ENCODE measurements around the gene FAM193B. TPM values are rescaled to one million over a fixed set of nuclear protein-coding genes. Genes with fewer than 3 reads are reported as not detected.
A peak's percentile ranks its signal among the peaks of the same experiment; 100 is the strongest.

Gene FAM193B
- total and polyA plus RNA-seq, 2 of the 13 experiments (the other 11 are each of a cell fraction or from before 2014, with no cell fraction given), result 21.2 to 40.9 TPM

DNA sequence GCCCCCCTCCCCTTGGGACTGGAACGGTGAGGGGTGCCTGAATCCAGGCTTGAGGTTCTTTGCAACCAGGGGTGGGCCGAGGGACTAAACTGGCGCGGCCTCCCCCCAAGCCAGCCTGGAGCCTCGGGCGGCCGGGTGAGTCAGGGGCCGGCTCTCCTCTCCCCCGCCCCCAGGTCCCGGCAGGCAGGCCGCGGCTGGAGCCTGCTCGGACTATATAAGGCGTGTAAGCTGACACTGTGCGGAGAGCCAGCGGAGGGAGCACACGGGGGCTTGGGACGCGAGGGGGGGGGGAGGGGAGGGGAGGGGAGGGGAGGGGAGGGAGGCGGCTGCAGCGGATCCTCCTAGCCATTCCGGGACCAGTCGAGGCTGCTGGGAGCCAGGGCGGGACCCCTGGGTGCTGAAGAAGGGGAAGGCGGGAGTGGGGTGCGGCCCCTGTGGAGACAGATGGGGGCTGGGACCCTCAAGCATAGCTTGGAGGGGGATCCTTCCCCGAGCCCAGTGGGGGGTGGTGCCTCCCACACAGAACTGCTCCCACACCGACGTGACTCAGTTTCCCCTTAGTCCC is 57.6 kb downstream of the FAM193B start:
- Histone ChIP-seq H3K36me3 (replicated peaks in 1 of 2; ENCODE audit: control insufficient read depth in 1 of 2, insufficient read depth in 2 of 2, low read length in 2 of 2) (no peaks in the 10 kb centered on the region; a peak in 1 of 5 replicates), H3K4me1 (ENCODE audit: insufficient read depth, low read length) (peaks cover 51% of the 10 kb centered on the region), H3K4me2 (ENCODE audit: low read depth, low read length) (peak overlapping the region; percentile 99), H3K9me3 (ENCODE audit: low read length) (no peaks in the 10 kb centered on the region), H3K27me3 (ENCODE audit: control insufficient read depth in 1 of 2, insufficient read depth in 2 of 2, low read length in 2 of 2) (peaks cover 0 to 23% of the 10 kb centered on the region in 2 experiments; a peak in 3 of 5 replicates), H4K20me1 (ENCODE audit: insufficient read depth, low read length) (peaks cover 15% of the 10 kb centered on the region; the same call in 1 of the 2 replicates), H3K27ac (ENCODE audit: extremely low read length, insufficient read depth, low read length) (peak overlapping the region; percentile 75), H3K4me3 (replicated peaks in 1 of 3; ENCODE audit: insufficient read depth in 1 of 3, low read depth in 2 of 3, low read length in 3 of 3) (peak overlapping the region; percentile 65 to 85 (median 68)), H3K79me2 (ENCODE audit: insufficient read depth, low read length) (no peaks in the 10 kb centered on the region), H3K9ac (ENCODE audit: insufficient read depth, low read depth, low read length) (peak overlapping the region; percentile 83), H2AFZ (ENCODE audit: low read length) (no peak overlapping the region)
- 0% methylated on average over 9 of the region's 29 CpGs for WGBS (ENCODE audit: low lambda C conversion rate)
- FAIRE-seq (no peak), DNase-seq (ENCODE audit: low spot score) (peak; percentile 85), ATAC-seq (peak; percentile 79)
- in situ Hi-C loops (cut with HindIII; ENCODE audit: extremely low pct_ligation_motif_present, low pct_unique_long_range_greater_than_20kb) (no loop called here), intact Hi-C loops (cut with micrococcal nuclease; ENCODE audit: unreplicated experiment) (loop anchor here (2.0 to 5.0 kb wide), 2 partner anchors 40 to 185 kb away; partner anchors contain the start of gene MXD3)
- CTCF ChIA-PET (ENCODE audit: low intra/inter-chr PET ratio, low total read pairs), result interaction anchor here (1.0 kb wide), 1 partner anchor 41 kb away, joined by 3 read pairs; no protein-coding TSS in a partner anchor
- no TSS peak for BruUV-seq (replicated peaks)
- POLR2A ChIA-PET, result interaction anchor here (0.9 to 3.6 kb wide), 20 partner anchors 12 to 410 kb away, joined by 3 to 42 read pairs (median 5); partner anchors contain the start of genes DDX41, DOK3, FGFR4 and TMED9
- 0 out of 2 replicates have a peak, but pooled peaks have one; percentile 48 for TF ChIP-seq ZNF616 (CRISPR knock-in tag; IDR thresholded peaks at IDR 0.05; ENCODE audit: low read depth)
- TF ChIP-seq, protein P1, sequence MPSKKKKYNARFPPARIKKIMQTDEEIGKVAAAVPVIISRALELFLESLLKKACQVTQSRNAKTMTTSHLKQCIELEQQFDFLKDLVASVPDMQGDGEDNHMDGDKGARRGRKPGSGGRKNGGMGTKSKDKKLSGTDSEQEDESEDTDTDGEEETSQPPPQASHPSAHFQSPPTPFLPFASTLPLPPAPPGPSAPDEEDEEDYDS (CRISPR knock-in tag; IDR thresholded peaks at IDR 0.05), result peak; percentile 85
- TF ChIP-seq ZFY (CRISPR knock-in tag; IDR thresholded peaks at IDR 0.05), result peak; percentile 28; the same call in 1 of the 2 replicates
- TF ChIP-seq MED8 (CRISPR knock-in tag; IDR thresholded peaks at IDR 0.05; ENCODE audit: insufficient replicate concordance), result no peak
- TF ChIP-seq CAMTA2 (CRISPR knock-in tag; IDR thresholded peaks at IDR 0.05; ENCODE audit: borderline replicate concordance), result no peak
- no peak for TF ChIP-seq ZNF577 (CRISPR knock-in tag; IDR thresholded peaks at IDR 0.05; ENCODE audit: borderline replicate concordance, low read depth)
- 0 out of 2 replicates have a peak, but pooled peaks have one; percentile 35 for TF ChIP-seq ZNF788 (CRISPR knock-in tag; IDR thresholded peaks at IDR 0.05; ENCODE audit: borderline replicate concordance)
- peak; percentile 13; the same call in 1 of the 2 replicates for TF ChIP-seq ZNF331 (CRISPR knock-in tag; IDR thresholded peaks at IDR 0.05)
- TF ChIP-seq, protein P2, sequence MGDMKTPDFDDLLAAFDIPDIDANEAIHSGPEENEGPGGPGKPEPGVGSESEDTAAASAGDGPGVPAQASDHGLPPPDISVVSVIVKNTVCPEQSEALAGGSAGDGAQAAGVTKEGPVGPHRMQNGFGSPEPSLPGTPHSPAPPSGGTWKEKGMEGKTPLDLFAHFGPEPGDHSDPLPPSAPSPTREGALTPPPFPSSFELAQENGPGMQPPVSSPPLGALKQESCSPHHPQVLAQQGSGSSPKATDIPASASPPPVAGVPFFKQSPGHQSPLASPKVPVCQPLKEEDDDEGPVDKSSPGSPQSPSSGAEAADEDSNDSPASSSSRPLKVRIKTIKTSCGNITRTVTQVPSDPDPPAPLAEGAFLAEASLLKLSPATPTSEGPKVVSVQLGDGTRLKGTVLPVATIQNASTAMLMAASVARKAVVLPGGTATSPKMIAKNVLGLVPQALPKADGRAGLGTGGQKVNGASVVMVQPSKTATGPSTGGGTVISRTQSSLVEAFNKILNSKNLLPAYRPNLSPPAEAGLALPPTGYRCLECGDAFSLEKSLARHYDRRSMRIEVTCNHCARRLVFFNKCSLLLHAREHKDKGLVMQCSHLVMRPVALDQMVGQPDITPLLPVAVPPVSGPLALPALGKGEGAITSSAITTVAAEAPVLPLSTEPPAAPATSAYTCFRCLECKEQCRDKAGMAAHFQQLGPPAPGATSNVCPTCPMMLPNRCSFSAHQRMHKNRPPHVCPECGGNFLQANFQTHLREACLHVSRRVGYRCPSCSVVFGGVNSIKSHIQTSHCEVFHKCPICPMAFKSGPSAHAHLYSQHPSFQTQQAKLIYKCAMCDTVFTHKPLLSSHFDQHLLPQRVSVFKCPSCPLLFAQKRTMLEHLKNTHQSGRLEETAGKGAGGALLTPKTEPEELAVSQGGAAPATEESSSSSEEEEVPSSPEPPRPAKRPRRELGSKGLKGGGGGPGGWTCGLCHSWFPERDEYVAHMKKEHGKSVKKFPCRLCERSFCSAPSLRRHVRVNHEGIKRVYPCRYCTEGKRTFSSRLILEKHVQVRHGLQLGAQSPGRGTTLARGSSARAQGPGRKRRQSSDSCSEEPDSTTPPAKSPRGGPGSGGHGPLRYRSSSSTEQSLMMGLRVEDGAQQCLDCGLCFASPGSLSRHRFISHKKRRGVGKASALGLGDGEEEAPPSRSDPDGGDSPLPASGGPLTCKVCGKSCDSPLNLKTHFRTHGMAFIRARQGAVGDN (CRISPR knock-in tag; IDR thresholded peaks at IDR 0.05), result peak; percentile 56
- TF ChIP-seq, protein P3, sequence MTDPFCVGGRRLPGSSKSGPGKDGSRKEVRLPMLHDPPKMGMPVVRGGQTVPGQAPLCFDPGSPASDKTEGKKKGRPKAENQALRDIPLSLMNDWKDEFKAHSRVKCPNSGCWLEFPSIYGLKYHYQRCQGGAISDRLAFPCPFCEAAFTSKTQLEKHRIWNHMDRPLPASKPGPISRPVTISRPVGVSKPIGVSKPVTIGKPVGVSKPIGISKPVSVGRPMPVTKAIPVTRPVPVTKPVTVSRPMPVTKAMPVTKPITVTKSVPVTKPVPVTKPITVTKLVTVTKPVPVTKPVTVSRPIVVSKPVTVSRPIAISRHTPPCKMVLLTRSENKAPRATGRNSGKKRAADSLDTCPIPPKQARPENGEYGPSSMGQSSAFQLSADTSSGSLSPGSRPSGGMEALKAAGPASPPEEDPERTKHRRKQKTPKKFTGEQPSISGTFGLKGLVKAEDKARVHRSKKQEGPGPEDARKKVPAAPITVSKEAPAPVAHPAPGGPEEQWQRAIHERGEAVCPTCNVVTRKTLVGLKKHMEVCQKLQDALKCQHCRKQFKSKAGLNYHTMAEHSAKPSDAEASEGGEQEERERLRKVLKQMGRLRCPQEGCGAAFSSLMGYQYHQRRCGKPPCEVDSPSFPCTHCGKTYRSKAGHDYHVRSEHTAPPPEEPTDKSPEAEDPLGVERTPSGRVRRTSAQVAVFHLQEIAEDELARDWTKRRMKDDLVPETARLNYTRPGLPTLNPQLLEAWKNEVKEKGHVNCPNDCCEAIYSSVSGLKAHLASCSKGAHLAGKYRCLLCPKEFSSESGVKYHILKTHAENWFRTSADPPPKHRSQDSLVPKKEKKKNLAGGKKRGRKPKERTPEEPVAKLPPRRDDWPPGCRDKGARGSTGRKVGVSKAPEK (CRISPR knock-in tag; IDR thresholded peaks at IDR 0.05; ENCODE audit: borderline replicate concordance), result no peak
- peak; percentile 97 for TF ChIP-seq PCBP1 (IDR thresholded peaks at IDR 0.05; ENCODE audit: borderline replicate concordance, low read depth, low read length)
- peak; percentile 95 for TF ChIP-seq SRF (IDR thresholded peaks at IDR 0.05; ENCODE audit: low read depth, low read length)
- TF ChIP-seq MED1 (CRISPR knock-in tag; IDR thresholded peaks at IDR 0.05), result 0 out of 2 replicates have a peak, but pooled peaks have one; percentile 5
- no peak for TF ChIP-seq JUND (CRISPR knock-in tag; IDR thresholded peaks at IDR 0.05)
- TF ChIP-seq FOSL2 (CRISPR knock-in tag; IDR thresholded peaks at IDR 0.05), result peak; percentile 73; the same call in 1 of the 2 replicates
- TF ChIP-seq AKAP8 (CRISPR knock-in tag; IDR thresholded peaks at IDR 0.05), result no peak
- TF ChIP-seq ZNF441 (CRISPR knock-in tag; IDR thresholded peaks at IDR 0.05; ENCODE audit: borderline replicate concordance), result peak; percentile 59; the same call in 1 of the 2 replicates
